HG02981 (cell line): ENCODE data around the gene PHF1.

Experiments
- ATAC-seq: cut with Tn5 transposase; IDR thresholded peaks from one replicate; pipeline ENCODE4 v1.9.1; 2021; ENCODE audit warnings: mild to moderate bottlenecking, moderate library complexity; ENCODE audit not compliant: unreplicated experiment

Gene PHF1

DNA sequence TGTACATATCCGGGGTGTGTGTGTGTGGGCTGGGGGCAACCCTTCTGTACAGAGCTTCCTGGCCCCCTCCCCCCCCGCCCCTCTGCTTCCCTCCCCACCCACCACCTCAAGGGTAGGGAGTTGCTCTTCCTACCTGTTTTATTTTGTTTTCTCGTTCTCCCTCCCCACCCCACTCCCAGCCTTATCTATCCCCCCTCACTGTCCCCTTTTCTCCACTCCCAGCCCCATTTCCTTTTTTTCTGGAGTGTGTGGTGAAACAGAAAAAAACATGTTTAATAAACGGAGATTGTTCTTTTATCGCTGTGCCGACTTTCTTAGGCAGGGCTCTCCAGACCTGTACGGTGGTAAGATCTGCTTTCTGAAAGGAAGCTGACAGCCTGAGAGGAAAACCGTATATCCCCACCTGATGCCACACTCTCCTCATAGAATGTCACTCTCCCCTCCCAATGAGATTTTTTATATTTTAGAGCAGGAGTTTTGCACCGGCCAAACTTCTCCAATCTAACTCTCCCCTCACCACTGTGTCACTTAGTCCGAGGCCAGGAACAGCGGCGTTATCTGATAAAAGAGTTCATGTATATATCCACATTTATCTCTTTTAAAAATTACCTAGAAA lies 42.7 kb downstream of the PHF1 start:
- no peak for ATAC-seq

DNA sequence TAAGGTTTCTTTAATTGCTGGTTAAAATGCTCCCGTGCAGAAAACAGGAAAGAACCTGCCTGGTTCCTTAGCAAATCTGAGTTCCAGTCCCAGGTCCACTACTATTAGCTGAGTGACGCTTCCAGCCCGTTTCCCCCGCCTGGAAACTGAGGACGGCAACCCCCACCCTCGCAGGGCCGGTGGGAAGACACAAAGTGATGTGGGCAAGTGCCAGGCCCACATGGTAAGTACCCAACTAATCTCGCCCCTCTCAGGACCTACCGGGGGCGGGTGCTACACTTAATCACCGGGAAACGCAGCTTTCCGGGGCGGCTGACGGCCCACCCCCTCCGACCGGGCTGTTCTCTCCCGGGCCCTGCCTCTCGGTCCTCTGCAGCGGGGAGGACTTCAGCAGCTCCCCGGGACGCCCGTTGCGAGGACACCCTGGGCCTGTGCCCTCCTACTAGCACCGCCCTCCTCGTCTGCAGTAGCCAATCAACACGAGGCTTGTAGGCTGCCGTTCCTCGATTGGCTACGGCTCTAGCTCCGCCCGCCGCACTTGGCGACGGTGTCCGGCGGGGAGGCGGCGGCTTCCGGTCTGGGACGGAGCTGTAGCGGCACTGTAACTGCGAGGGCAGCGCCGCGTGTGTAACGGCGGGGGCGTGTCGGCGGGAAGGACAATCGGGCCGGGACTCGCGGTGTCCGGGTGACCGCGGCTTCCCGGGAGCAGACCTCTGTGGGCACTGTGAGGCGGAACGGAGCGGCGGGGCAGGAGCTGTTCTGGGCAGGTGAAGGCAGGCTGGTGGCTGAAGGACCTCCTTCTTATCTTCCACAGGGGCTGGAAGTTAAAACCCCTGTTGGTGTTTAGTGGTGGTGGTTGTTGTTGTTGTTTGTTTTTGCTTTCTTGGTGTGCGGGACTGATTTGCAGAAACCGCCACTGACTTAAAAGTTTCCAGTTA lies 43.5 kb downstream of the PHF1 start, which contains the start of gene ZBTB9:
Gene ZBTB9 (plus strand): TSS at position 568 of the 938 bp plus-strand sequence. CDS start 525 bp downstream, outside the sequence.
- peak; percentile 99 for ATAC-seq

GRCh38 chr6:33455051-33455450 lies 44.2 kb downstream of the PHF1 start:
- no peak for ATAC-seq

DNA sequence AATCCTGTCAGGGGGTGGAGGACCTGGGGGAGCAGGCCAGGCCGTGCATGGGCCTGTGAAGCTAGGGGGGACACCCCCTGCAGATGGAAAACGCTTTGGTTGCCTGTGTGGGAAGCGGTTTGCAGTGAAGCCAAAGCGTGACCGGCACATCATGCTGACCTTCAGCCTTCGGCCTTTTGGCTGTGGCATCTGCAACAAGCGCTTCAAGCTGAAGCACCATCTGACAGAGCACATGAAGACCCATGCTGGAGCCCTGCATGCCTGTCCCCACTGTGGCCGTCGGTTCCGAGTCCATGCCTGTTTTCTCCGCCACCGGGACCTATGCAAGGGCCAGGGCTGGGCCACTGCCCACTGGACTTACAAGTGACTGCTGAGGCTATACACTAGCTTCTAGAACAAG lies 45.3 kb downstream of the PHF1 start:
- ATAC-seq: no peak

GRCh38 chr6:33458676-33459075 lies 47.9 kb downstream of the PHF1 start:
- no peak for ATAC-seq

DNA sequence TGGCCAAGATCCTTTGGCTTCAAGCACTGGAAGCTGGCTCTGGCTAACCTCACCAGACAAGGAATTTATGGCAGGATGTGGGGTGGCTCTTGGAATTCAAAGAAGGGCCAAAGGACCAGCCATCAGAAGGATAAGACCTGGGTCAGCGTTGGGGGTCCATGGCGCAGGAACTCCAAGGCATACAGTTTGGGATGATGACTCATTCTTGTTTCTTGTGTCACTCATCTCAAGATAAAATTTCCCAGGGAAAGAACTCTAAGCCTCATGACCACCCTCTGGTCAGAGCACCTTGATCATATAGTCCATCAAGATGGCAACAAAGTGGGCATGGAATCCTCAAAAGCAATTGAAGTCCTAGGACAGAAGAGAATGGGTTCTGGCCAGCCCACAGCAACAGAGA lies 48.4 kb downstream of the PHF1 start:
- no peak for ATAC-seq
